GM12874 (cell line): Measurements from ENCODE around the gene POLR2I.

Experiments used
- CTCF ChIP-seq: IDR thresholded peaks from 2 replicates; pipeline ENCODE4 v1.5.1; 2011; ENCODE audit warnings: low read depth, mild to moderate bottlenecking, control low read depth, low read length, moderate library complexity; ENCODE audit not compliant: insufficient read depth

The POLR2I gene

GRCh38 chr19:36114721-36115452 is at the start of gene POLR2I:
Gene POLR2I (minus strand): TSS chr19:36114875. CDS start chr19:36114856, 19 bp downstream.
- TF ChIP-seq CTCF: no peak

DNA sequence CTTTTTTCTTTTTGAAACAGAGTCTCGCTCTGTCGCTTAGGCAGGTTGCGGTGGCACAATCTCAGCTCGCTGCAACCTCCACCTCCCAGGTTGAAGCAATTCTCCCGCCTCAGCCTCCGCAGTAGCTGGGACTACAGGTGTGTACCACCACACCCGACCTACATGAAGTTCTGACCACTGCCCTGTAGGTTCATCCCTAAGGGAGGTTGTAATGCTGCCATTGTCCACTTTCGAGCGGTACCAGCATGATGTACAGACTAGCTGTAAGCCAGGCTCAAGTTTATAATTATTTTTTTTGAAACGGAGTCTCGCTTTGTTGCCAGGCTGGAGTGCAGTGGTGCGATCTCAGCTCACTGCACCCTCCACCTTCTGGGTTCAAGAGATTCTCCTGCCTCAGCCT is 49.1 kb upstream of the POLR2I start:
- no peak for TF ChIP-seq CTCF

- no peak for TF ChIP-seq CTCF
These were observed 46.3 kb upstream of the POLR2I start for GRCh38 chr19:36160821-36161596.

- no peak for TF ChIP-seq CTCF
These were observed 38.5 kb upstream of the POLR2I start for GRCh38 chr19:36153126-36153525.

- no peak for TF ChIP-seq CTCF
These were observed 37.8 kb upstream of the POLR2I start, which contains the start of gene COX7A1 for GRCh38 chr19:36152352-36153091. Gene COX7A1 (minus strand): TSS chr19:36152447. CDS start chr19:36152407, 40 bp downstream.

DNA sequence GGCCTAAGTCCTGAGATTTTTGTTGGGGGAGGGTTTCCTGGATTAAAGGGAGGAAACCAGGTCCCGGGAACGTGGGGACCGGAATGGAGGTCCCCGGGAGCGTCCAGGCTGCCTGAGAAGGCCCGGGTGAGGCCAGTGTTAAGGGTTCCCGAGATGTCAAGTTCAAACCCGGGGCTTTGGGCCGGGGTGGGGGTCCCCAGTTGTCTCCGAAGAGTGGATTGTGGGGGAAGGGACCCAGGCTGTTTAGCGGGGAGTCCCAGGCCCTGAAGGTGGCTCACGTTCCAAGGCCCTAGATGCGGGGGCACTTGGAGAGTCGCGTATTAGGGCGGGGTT is 37.3 kb upstream of the POLR2I start:
- no peak for TF ChIP-seq CTCF
